ENCODE data around the gene LRRC18. TPM values are rescaled to one million over a fixed set of nuclear protein-coding genes. Genes with fewer than 3 reads are reported as not detected.

The LRRC18 gene
- total and polyA plus RNA-seq, 7 donors, result 0.15 TPM; not detected in 6

DNA sequence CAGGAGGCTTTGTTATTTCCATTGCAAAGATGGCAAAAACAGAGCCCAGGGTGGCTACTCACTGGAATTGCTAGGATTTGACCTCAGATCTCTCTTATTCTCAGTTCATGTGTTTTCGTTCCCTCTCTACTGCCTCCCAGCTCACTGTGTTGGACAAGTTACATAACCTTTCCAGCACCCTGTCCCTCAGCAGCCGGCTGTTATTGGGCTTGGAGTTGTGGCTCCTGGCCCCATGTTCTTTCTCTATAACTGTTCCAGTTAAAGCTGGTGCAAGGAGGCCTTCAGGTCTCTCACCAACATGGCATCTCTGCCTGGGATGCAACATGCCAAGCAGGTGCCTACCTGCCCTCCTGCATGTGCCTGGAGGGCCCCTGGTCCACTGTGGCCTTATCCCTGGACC lies 56.8 kb downstream of the LRRC18 start:
- no peak for TF ChIP-seq POLR2A (IDR thresholded peaks at IDR 0.05)
- TF ChIP-seq POLR2AphosphoS5 (IDR thresholded peaks at IDR 0.05), result no peak
- TF ChIP-seq, protein P1, sequence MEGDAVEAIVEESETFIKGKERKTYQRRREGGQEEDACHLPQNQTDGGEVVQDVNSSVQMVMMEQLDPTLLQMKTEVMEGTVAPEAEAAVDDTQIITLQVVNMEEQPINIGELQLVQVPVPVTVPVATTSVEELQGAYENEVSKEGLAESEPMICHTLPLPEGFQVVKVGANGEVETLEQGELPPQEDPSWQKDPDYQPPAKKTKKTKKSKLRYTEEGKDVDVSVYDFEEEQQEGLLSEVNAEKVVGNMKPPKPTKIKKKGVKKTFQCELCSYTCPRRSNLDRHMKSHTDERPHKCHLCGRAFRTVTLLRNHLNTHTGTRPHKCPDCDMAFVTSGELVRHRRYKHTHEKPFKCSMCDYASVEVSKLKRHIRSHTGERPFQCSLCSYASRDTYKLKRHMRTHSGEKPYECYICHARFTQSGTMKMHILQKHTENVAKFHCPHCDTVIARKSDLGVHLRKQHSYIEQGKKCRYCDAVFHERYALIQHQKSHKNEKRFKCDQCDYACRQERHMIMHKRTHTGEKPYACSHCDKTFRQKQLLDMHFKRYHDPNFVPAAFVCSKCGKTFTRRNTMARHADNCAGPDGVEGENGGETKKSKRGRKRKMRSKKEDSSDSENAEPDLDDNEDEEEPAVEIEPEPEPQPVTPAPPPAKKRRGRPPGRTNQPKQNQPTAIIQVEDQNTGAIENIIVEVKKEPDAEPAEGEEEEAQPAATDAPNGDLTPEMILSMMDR (IDR thresholded peaks at IDR 0.05), result no peak
- no peak for TF ChIP-seq EP300 (IDR thresholded peaks at IDR 0.05)
- Histone ChIP-seq H3K4me1 (no peaks in the 10 kb centered on the region), H3K36me3 (no peaks in the 10 kb centered on the region), H3K4me3 (no peak overlapping the region), H3K9me3 (no peaks in the 10 kb centered on the region), H3K27ac (no peak overlapping the region), H3K27me3 (no peaks in the 10 kb centered on the region)
- intact Hi-C loops (cut with DNase I), result no loop called here
- WGBS, 2 donors, result 93% methylated on average over 2 of the region's 2 CpGs
- no peak for DNase-seq

DNA sequence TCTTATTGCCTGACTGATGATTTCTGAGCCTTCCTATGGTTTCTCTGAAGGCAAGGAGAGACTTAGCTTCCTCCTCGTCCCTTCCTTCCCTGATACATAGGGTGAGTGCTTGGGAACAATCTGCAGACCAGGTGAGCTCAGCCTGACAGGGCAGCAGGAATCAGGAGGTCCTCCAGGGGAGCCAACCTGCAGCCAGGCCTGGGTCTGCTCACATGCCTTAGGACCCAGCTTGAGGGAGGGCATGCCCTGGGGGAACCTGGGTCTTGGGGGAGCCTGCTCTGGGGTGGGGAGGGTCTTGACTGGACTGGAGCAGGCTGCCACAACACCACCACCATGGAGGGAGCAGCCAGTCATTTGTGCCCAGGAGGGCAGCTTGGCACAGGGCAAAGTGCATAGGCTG lies 57.7 kb downstream of the LRRC18 start:
- H3K9me3 ChIP-seq, result no peaks in the 10 kb centered on the region

DNA sequence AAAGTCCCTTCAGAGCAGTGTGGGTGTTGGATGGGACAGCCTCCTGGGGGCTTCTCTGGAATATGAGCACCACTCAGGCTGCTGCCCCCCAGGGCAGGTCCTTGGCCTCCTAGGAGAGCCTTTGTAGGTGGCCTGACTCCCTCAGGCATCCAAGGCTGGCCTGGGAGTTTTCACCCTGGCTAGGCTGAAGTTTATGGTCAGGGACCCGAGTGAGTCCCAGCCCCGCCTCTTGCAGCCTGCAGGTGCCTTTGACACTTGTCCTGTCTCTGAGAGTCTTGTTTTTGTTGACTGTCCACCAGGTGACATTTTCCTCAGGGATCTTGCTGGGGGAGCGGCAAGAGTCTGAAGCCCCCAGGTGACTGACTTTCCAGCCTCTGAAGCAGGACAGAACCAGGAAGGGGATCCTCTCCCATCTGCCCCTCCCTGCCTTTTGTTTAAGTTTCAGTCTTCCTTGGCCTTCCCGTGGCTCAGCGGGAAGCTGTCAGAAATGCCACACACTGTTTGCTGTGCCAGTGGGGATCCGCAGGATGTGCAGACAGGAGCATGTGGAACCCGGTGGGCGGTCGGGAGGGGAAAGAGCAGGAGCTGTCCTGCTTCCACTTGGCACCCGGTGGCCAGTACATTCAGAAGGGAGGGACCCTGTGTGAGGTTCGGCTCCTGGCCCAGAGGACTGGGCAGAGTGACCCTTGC lies 59.5 kb downstream of the LRRC18 start:
- Histone ChIP-seq H3K4me3 (no peak overlapping the region), H3K9me3 (no peaks in the 10 kb centered on the region), H3K27ac (no peak overlapping the region), H3K4me1 (no peaks in the 10 kb centered on the region), H3K27me3 (no peaks in the 10 kb centered on the region), H3K36me3 (no peaks in the 10 kb centered on the region)
- intact Hi-C loops (cut with DNase I), result no loop called here
- TF ChIP-seq, protein P1 (IDR thresholded peaks at IDR 0.05), result no peak
- TF ChIP-seq POLR2A (IDR thresholded peaks at IDR 0.05), result no peak
- no peak for TF ChIP-seq POLR2AphosphoS5 (IDR thresholded peaks at IDR 0.05)
- no peak for TF ChIP-seq EP300 (IDR thresholded peaks at IDR 0.05)
- 53 to 74% methylated on average over 11 of the region's 11 CpGs for WGBS, 2 donors
- no peak for DNase-seq

More for the DNA sequence above, 57.7 kb downstream of the LRRC18 start:
- no peak for DNase-seq
- no peaks in the 10 kb centered on the region for H3K36me3 ChIP-seq
- TF ChIP-seq, protein P1 (IDR thresholded peaks at IDR 0.05), result no peak
- TF ChIP-seq POLR2A (IDR thresholded peaks at IDR 0.05), result no peak
- TF ChIP-seq POLR2AphosphoS5 (IDR thresholded peaks at IDR 0.05), result no peak
- TF ChIP-seq EP300 (IDR thresholded peaks at IDR 0.05), result no peak
- WGBS, 2 donors, result 77 to 94% methylated on average over 1 of the region's 1 CpG
- H3K4me1 ChIP-seq, result no peaks in the 10 kb centered on the region
- H3K27ac ChIP-seq, result no peak overlapping the region
- H3K4me3 ChIP-seq, result no peak overlapping the region
- H3K27me3 ChIP-seq, result no peaks in the 10 kb centered on the region
- intact Hi-C loops (cut with DNase I), result no loop called here

DNA sequence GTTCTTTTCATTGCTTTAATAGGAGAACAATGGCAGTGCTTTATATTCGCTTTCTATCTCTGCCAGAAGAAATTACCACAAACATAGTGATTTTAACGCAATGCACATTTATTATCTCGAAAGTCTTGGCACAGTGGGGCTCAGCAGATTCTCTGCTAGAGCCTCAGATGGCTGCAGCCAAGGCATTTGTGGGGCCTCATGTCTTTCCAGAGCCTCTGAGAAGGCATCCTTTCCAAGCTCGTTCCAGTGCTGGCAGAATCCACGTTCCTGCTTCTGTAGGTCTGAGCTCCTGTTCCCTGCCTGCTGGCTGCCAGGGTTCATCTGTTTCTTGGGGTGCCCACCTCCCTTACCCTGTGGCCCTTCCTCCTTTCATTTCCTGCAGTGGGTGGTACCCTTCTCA lies 60.2 kb downstream of the LRRC18 start:
- TF ChIP-seq POLR2A (IDR thresholded peaks at IDR 0.05) (no peak), POLR2AphosphoS5 (IDR thresholded peaks at IDR 0.05) (no peak), EP300 (IDR thresholded peaks at IDR 0.05) (no peak)
- TF ChIP-seq, protein P1 (IDR thresholded peaks at IDR 0.05), result no peak
- Histone ChIP-seq H3K4me1 (no peaks in the 10 kb centered on the region), H3K27me3 (no peaks in the 10 kb centered on the region), H3K27ac (no peak overlapping the region), H3K9me3 (no peaks in the 10 kb centered on the region), H3K4me3 (no peak overlapping the region), H3K36me3 (no peaks in the 10 kb centered on the region)
- DNase-seq, result no peak
- WGBS, 2 donors, result 72 to 81% methylated on average over 5 of the region's 5 CpGs
- intact Hi-C loops (cut with DNase I), result no loop called here

DNA sequence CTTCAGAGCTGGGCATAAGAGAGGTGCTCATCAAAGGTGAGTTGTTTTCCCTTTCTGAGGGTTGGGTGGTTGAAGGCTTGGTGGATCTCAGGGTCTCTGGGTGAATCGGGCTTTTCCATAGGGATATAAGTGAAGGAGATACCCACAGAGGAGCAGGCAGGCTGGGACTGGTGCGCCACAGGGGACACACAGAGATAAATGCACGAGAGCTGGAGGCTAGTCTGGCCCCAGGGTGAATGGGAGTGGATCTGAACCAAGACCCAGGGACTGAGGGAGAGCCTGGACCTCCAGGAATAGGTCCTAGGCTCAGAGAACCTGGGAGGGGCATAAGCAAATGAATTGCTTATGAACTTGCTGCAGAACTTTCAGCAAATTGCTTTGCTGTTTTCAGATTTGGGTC lies 61.5 kb downstream of the LRRC18 start:
- H3K4me3 ChIP-seq, result no peak overlapping the region
- no peaks in the 10 kb centered on the region for H3K27me3 ChIP-seq
- intact Hi-C loops (cut with DNase I), result no loop called here
- TF ChIP-seq POLR2A (IDR thresholded peaks at IDR 0.05), result no peak
- TF ChIP-seq POLR2AphosphoS5 (IDR thresholded peaks at IDR 0.05), result no peak
- no peak for TF ChIP-seq EP300 (IDR thresholded peaks at IDR 0.05)
- TF ChIP-seq, protein P1 (IDR thresholded peaks at IDR 0.05), result no peak
- no peaks in the 10 kb centered on the region for H3K9me3 ChIP-seq
- no peaks in the 10 kb centered on the region for H3K36me3 ChIP-seq
- 69 to 88% methylated on average over 3 of the region's 3 CpGs for WGBS, 2 donors
- DNase-seq, result no peak
- H3K27ac ChIP-seq, result no peak overlapping the region
- no peaks in the 10 kb centered on the region for H3K4me1 ChIP-seq

All from sigmoid colon (tissue), 7 donors.